Activated naive CD8-positive, alpha-beta T cell treated with anti-CD3 and anti-CD28 coated beads, Interleukin-2, amount 50 U/mL, for 24 hours (primary cell): ENCODE measurements around the gene SPOCK1.

Source experiments
- ATAC-seq: fragments of 150-1000 bp; cut with Tn5 transposase; one replicate; pipeline ENCODE4 v1.10.0; 2021
- DNase-seq: peaks from one replicate; pipeline ENCODE4 v3.0.0; 2021
- H3K27ac Mint-ChIP-seq: one replicate; pipeline ENCODE4 v1.8.0; 2021; ENCODE audit warnings: mild to moderate bottlenecking, mixed read lengths
- H3K27me3 Mint-ChIP-seq: one replicate; pipeline ENCODE4 v1.8.0; 2021; ENCODE audit warnings: mixed read lengths
- H3K36me3 Mint-ChIP-seq: one replicate; pipeline ENCODE4 v1.8.0; 2021; ENCODE audit warnings: low read depth, mixed read lengths
- H3K4me1 Mint-ChIP-seq: one replicate; pipeline ENCODE4 v1.8.0; 2021; ENCODE audit warnings: mixed read lengths
- H3K4me3 Mint-ChIP-seq: one replicate; pipeline ENCODE4 v1.8.0; 2021; ENCODE audit warnings: mild to moderate bottlenecking, moderate library complexity, mixed read lengths
- H3K9me3 Mint-ChIP-seq: one replicate; pipeline ENCODE4 v1.8.0; 2021; ENCODE audit warnings: mixed read lengths

The SPOCK1 gene

GRCh38 chr5:137315109-137315508, 184.0 kb downstream of the SPOCK1 start:
- peaks cover 21% of the 10 kb centered on the region for H3K27me3 Mint-ChIP-seq
- no peak for DNase-seq
- H3K4me3 Mint-ChIP-seq: no peak overlapping the region
- H3K36me3 Mint-ChIP-seq: no peaks in the 10 kb centered on the region
- ATAC-seq: no peak
- no peak overlapping the region for H3K27ac Mint-ChIP-seq
- H3K9me3 Mint-ChIP-seq: no peaks in the 10 kb centered on the region
- H3K4me1 Mint-ChIP-seq: no peaks in the 10 kb centered on the region

GRCh38 chr5:137313526-137314175, 185.5 kb downstream of the SPOCK1 start:
- H3K4me3 Mint-ChIP-seq: no peak overlapping the region
- DNase-seq (no peak), ATAC-seq (no peak)
- H3K4me1 Mint-ChIP-seq: no peaks in the 10 kb centered on the region
- no peak overlapping the region for H3K27ac Mint-ChIP-seq
- H3K36me3 Mint-ChIP-seq: no peaks in the 10 kb centered on the region
- no peaks in the 10 kb centered on the region for H3K9me3 Mint-ChIP-seq
- peaks cover 19% of the 10 kb centered on the region for H3K27me3 Mint-ChIP-seq

- Mint-ChIP-seq H3K4me3 (no peak overlapping the region), H3K9me3 (no peaks in the 10 kb centered on the region), H3K27ac (no peak overlapping the region), H3K27me3 (peaks cover 11% of the 10 kb centered on the region), H3K36me3 (no peaks in the 10 kb centered on the region), H3K4me1 (no peaks in the 10 kb centered on the region)
- ATAC-seq (no peak), DNase-seq (no peak)
Observed at GRCh38 chr5:137312011-137312410, 187.1 kb downstream of the SPOCK1 start.

GRCh38 chr5:137310051-137310730, 188.9 kb downstream of the SPOCK1 start:
- H3K9me3 Mint-ChIP-seq: no peaks in the 10 kb centered on the region
- ATAC-seq (no peak), DNase-seq (no peak)
- H3K4me3 Mint-ChIP-seq: no peak overlapping the region
- H3K27ac Mint-ChIP-seq: no peak overlapping the region
- H3K36me3 Mint-ChIP-seq: no peaks in the 10 kb centered on the region
- H3K4me1 Mint-ChIP-seq: no peaks in the 10 kb centered on the region
- peaks cover 11% of the 10 kb centered on the region for H3K27me3 Mint-ChIP-seq

GRCh38 chr5:137309290-137309689, 189.8 kb downstream of the SPOCK1 start:
- H3K4me1 Mint-ChIP-seq: no peaks in the 10 kb centered on the region
- ATAC-seq (no peak), DNase-seq (no peak)
- H3K27me3 Mint-ChIP-seq: peaks cover 6% of the 10 kb centered on the region
- no peak overlapping the region for H3K27ac Mint-ChIP-seq
- no peaks in the 10 kb centered on the region for H3K36me3 Mint-ChIP-seq
- H3K9me3 Mint-ChIP-seq: no peaks in the 10 kb centered on the region
- H3K4me3 Mint-ChIP-seq: no peak overlapping the region

GRCh38 chr5:137308311-137308710, 190.8 kb downstream of the SPOCK1 start:
- DNase-seq (no peak), ATAC-seq (no peak)
- no peak overlapping the region for H3K4me3 Mint-ChIP-seq
- H3K27me3 Mint-ChIP-seq: peaks cover 7% of the 10 kb centered on the region
- no peaks in the 10 kb centered on the region for H3K36me3 Mint-ChIP-seq
- no peak overlapping the region for H3K27ac Mint-ChIP-seq
- no peaks in the 10 kb centered on the region for H3K4me1 Mint-ChIP-seq
- no peaks in the 10 kb centered on the region for H3K9me3 Mint-ChIP-seq

- DNase-seq: no peak
- no peak for ATAC-seq
- Mint-ChIP-seq H3K27ac (no peak overlapping the region), H3K36me3 (no peaks in the 10 kb centered on the region), H3K27me3 (peaks cover 7% of the 10 kb centered on the region), H3K4me1 (no peaks in the 10 kb centered on the region), H3K4me3 (no peak overlapping the region), H3K9me3 (no peaks in the 10 kb centered on the region)
Observed at GRCh38 chr5:137306903-137307302, 192.2 kb downstream of the SPOCK1 start.

- no peak for DNase-seq
- H3K9me3 Mint-ChIP-seq: no peaks in the 10 kb centered on the region
- H3K4me3 Mint-ChIP-seq: no peak overlapping the region
- H3K27me3 Mint-ChIP-seq: peaks cover 7% of the 10 kb centered on the region
- no peak overlapping the region for H3K27ac Mint-ChIP-seq
- ATAC-seq: no peak
- H3K4me1 Mint-ChIP-seq: no peaks in the 10 kb centered on the region
- no peaks in the 10 kb centered on the region for H3K36me3 Mint-ChIP-seq
Observed at GRCh38 chr5:137305971-137306602, 193.0 kb downstream of the SPOCK1 start.

GRCh38 chr5:137304226-137304874, 194.8 kb downstream of the SPOCK1 start:
- Mint-ChIP-seq H3K4me3 (no peak overlapping the region), H3K36me3 (no peaks in the 10 kb centered on the region), H3K27ac (no peak overlapping the region), H3K9me3 (no peaks in the 10 kb centered on the region), H3K27me3 (peaks cover 3% of the 10 kb centered on the region), H3K4me1 (no peaks in the 10 kb centered on the region)
- no peak for ATAC-seq
- no peak for DNase-seq

GRCh38 chr5:137303509-137303908, 195.6 kb downstream of the SPOCK1 start:
- Mint-ChIP-seq H3K9me3 (no peaks in the 10 kb centered on the region), H3K27ac (no peak overlapping the region)

GRCh38 chr5:137300411-137301240, 198.5 kb downstream of the SPOCK1 start:
- Mint-ChIP-seq H3K27me3 (peaks cover 4% of the 10 kb centered on the region), H3K27ac (no peak overlapping the region), H3K9me3 (no peaks in the 10 kb centered on the region), H3K36me3 (no peaks in the 10 kb centered on the region), H3K4me3 (no peak overlapping the region), H3K4me1 (no peaks in the 10 kb centered on the region)
- no peak for ATAC-seq
- DNase-seq: no peak

More at GRCh38 chr5:137303509-137303908, 195.6 kb downstream of the SPOCK1 start:
- Mint-ChIP-seq H3K36me3 (no peaks in the 10 kb centered on the region), H3K4me3 (no peak overlapping the region), H3K4me1 (no peaks in the 10 kb centered on the region), H3K27me3 (peaks cover 2% of the 10 kb centered on the region)
- DNase-seq (no peak), ATAC-seq (no peak)

- Mint-ChIP-seq H3K9me3 (no peaks in the 10 kb centered on the region), H3K27ac (no peak overlapping the region), H3K4me3 (no peak overlapping the region), H3K27me3 (peaks cover 2% of the 10 kb centered on the region), H3K36me3 (no peaks in the 10 kb centered on the region), H3K4me1 (no peaks in the 10 kb centered on the region)
- DNase-seq (no peak), ATAC-seq (no peak)
Observed at GRCh38 chr5:137296213-137296781, 202.8 kb downstream of the SPOCK1 start.

GRCh38 chr5:137294604-137295003, 204.5 kb downstream of the SPOCK1 start:
- Mint-ChIP-seq H3K4me1 (no peaks in the 10 kb centered on the region), H3K4me3 (no peak overlapping the region)
- DNase-seq: no peak

GRCh38 chr5:137292461-137293027, 206.6 kb downstream of the SPOCK1 start:
- Mint-ChIP-seq H3K4me1 (no peaks in the 10 kb centered on the region), H3K9me3 (no peaks in the 10 kb centered on the region), H3K36me3 (no peaks in the 10 kb centered on the region), H3K4me3 (no peak overlapping the region), H3K27me3 (peaks cover under 1% of the 10 kb centered on the region), H3K27ac (no peak overlapping the region)
- DNase-seq (no peak), ATAC-seq (no peak)

More at GRCh38 chr5:137294604-137295003, 204.5 kb downstream of the SPOCK1 start:
- Mint-ChIP-seq H3K9me3 (no peaks in the 10 kb centered on the region), H3K27me3 (peaks cover 2% of the 10 kb centered on the region), H3K27ac (no peak overlapping the region), H3K36me3 (no peaks in the 10 kb centered on the region)
- no peak for ATAC-seq
